ENCODE data around the gene SNX24. TPM values are rescaled to one million over a fixed set of nuclear protein-coding genes. Genes with fewer than 3 reads are reported as not detected.

The SNX24 gene
- total and polyA plus RNA-seq, 10 of the 15 experiments (the other 5 are each of a cell fraction or from before 2014, with no cell fraction given) = 0.15 to 6.6 (median 4.1) TPM

DNA sequence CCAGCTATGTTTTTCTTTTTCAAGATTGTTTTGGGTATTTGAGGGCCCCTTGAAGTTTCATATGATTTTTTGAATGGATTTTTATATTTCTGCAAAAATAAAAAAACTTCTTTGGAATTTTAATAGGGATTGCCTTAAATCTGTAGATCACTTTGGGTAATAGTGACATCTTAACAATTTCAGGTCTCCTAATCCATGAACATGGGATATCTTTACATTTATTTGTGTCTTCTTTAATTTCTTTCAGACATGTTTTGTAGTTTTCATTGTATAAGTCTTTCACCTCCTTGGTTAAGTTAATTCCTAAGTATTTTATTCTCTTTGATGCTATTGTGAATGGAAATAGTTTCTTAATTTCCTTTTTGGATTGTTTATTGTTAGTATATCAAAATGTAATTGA, 112.0 kb downstream of the SNX24 start (continued):
- TF ChIP-seq RAD21 (IDR thresholded peaks at IDR 0.05; ENCODE audit: insufficient read depth, low read depth, low read length) = no peak
- no peak for TF ChIP-seq KDM1A (IDR thresholded peaks at IDR 0.05; ENCODE audit: borderline replicate concordance)

GRCh38 chr5:122959740-122960445, 114.5 kb downstream of the SNX24 start:
- Histone ChIP-seq H3K36me3 (ENCODE audit: control insufficient read depth in 2 of 2, insufficient read depth in 2 of 2, low read length in 1 of 2) (no peaks in the 10 kb centered on the region), H3K79me2 (ENCODE audit: control insufficient read depth, insufficient read depth, low read length) (no peaks in the 10 kb centered on the region), H2AFZ (ENCODE audit: control insufficient read depth, low read depth, low read length) (no peak overlapping the region), H3K9ac (ENCODE audit: control insufficient read depth, insufficient read depth, low read length) (no peak overlapping the region), H3K9me3 (replicated peaks; ENCODE audit: control insufficient read depth, insufficient read depth, low read length) (no peaks in the 10 kb centered on the region), H4K20me1 (ENCODE audit: control insufficient read depth, insufficient read depth) (no peaks in the 10 kb centered on the region), H3K27ac (ENCODE audit: control insufficient read depth, insufficient read depth) (no peak overlapping the region), H3K4me3 (no peak overlapping the region), H3K4me1 (ENCODE audit: control insufficient read depth, insufficient read depth, low read length) (no peaks in the 10 kb centered on the region), H3K27me3 (replicated peaks in 1 of 2; ENCODE audit: control insufficient read depth in 2 of 2, insufficient read depth in 2 of 2, low read length in 1 of 2) (no peaks in the 10 kb centered on the region), H3K4me2 (ENCODE audit: control insufficient read depth, insufficient read depth) (no peak overlapping the region)
- ATAC-seq = no peak
- intact Hi-C loops (cut with micrococcal nuclease; ENCODE audit: unreplicated experiment) = no loop called here
- DNase-seq (ENCODE audit: low read depth, low spot score) = no peak
- no TSS peak for BruUV-seq (replicated peaks)
- ChIA-PET POLR2A (no interaction called here), SMC1A (ENCODE audit: uncharacterized antibody, unreplicated experiment) (interaction anchor here (1.0 kb wide), 1 partner anchor 8 kb away, joined by 3 read pairs; no protein-coding TSS in a partner anchor), RAD21 (ENCODE audit: unreplicated experiment) (interaction anchor here (0.6 kb wide), 1 partner anchor 92 kb away, joined by 3 read pairs; no protein-coding TSS in a partner anchor), CTCF (interaction anchor here (1.3 kb wide), 1 partner anchor 455 kb away, joined by 6 read pairs; no protein-coding TSS in a partner anchor)
- in situ Hi-C loops (cut with MboI) = no loop called here
- 1% methylated on average over 4 of the region's 4 CpGs for WGBS (ENCODE audit: insufficient coverage, insufficient replicate concordance, low lambda C conversion rate, missing lambda C conversion rate)
- no peak for FAIRE-seq
- no peak for TF ChIP-seq E2F8 (IDR thresholded peaks at IDR 0.05; ENCODE audit: low read depth, partially characterized antibody)
- no peak for TF ChIP-seq ZNF687 (IDR thresholded peaks at IDR 0.05)
- TF ChIP-seq PAX5 (IDR thresholded peaks at IDR 0.05; ENCODE audit: borderline replicate concordance, low read depth, low read length) = no peak
- TF ChIP-seq TCF7 (IDR thresholded peaks at IDR 0.05; ENCODE audit: borderline replicate concordance) = no peak
- no peak for TF ChIP-seq NFYA (IDR thresholded peaks at IDR 0.05; ENCODE audit: borderline replicate concordance, low read depth, low read length)
- TF ChIP-seq KAT2A (conservative IDR thresholded peaks at IDR 0.05; ENCODE audit: control insufficient read depth, low read depth, low read length) = no peak
- TF ChIP-seq, protein P1, sequence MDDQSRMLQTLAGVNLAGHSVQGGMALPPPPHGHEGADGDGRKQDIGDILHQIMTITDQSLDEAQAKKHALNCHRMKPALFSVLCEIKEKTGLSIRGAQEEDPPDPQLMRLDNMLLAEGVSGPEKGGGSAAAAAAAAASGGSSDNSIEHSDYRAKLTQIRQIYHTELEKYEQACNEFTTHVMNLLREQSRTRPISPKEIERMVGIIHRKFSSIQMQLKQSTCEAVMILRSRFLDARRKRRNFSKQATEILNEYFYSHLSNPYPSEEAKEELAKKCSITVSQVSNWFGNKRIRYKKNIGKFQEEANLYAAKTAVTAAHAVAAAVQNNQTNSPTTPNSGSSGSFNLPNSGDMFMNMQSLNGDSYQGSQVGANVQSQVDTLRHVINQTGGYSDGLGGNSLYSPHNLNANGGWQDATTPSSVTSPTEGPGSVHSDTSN (IDR thresholded peaks at IDR 0.05; ENCODE audit: insufficient replicate concordance, low read depth, low read length) = no peak
- TF ChIP-seq HDAC6 (IDR thresholded peaks at IDR 0.05; ENCODE audit: unreplicated experiment) = no peak
- TF ChIP-seq SREBF1 (IDR thresholded peaks at IDR 0.05; ENCODE audit: low read length) = no peak
- TF ChIP-seq MTA2 (IDR thresholded peaks at IDR 0.05; ENCODE audit: low read depth) = no peak
- no peak for TF ChIP-seq NBN (IDR thresholded peaks at IDR 0.05)
